Endothelial cell (in vitro differentiated cells): ENCODE measurements around the gene FMO1. TPM values are rescaled to one million over a fixed set of nuclear protein-coding genes. Genes with fewer than 3 reads are reported as not detected.

Source experiments
- DNase-seq: peaks from one replicate; pipeline ENCODE4 v3.0.0; 2021; ENCODE audit warnings: low spot score
- H3K27ac Mint-ChIP-seq: one replicate; pipeline ENCODE4 v1.8.0; 2021; ENCODE audit warnings: mixed read lengths, inconsistent platforms; ENCODE audit not compliant: unreplicated experiment
- H3K27me3 Mint-ChIP-seq: one replicate; pipeline ENCODE4 v1.8.0; 2021; ENCODE audit warnings: mild to moderate bottlenecking, moderate library complexity, mixed read lengths, inconsistent platforms; ENCODE audit not compliant: unreplicated experiment
- H3K36me3 Mint-ChIP-seq: one replicate; pipeline ENCODE4 v1.8.0; 2021; ENCODE audit warnings: mild to moderate bottlenecking, low read depth, mixed read lengths, inconsistent platforms; ENCODE audit not compliant: unreplicated experiment
- H3K4me1 Mint-ChIP-seq: one replicate; pipeline ENCODE4 v1.8.0; 2021; ENCODE audit warnings: mild to moderate bottlenecking, mixed read lengths, inconsistent platforms; ENCODE audit not compliant: unreplicated experiment
- H3K4me3 Mint-ChIP-seq: one replicate; pipeline ENCODE4 v1.8.0; 2021; ENCODE audit warnings: mild to moderate bottlenecking, mixed read lengths, inconsistent platforms; ENCODE audit not compliant: unreplicated experiment
- H3K9me3 Mint-ChIP-seq: one replicate; pipeline ENCODE4 v1.8.0; 2021; ENCODE audit warnings: mixed read lengths, inconsistent platforms; ENCODE audit not compliant: unreplicated experiment
- total RNA-seq: library from RNA; stranded (reverse); fragmentation: NEBNext Ultra II Directional; extraction: Animal tissue kit (Norgen Biotek cat#: 25700); gene quantifications from one replicate; pipeline ENCODE4 v1.2.1, GENCODE V29; 2021; ENCODE audit not compliant: unreplicated experiment
- TF ChIP-seq, protein P1 (sequence below): fragments of 200-600 bp; sonication (generic); IDR thresholded peaks from one replicate; pipeline ENCODE4 v1.5.0; 2021; ENCODE audit warnings: antibody characterized with exemption; ENCODE audit not compliant: unreplicated experiment

FMO1 gene
- total RNA-seq, 1 donor from 2014 or later = not detected

DNA sequence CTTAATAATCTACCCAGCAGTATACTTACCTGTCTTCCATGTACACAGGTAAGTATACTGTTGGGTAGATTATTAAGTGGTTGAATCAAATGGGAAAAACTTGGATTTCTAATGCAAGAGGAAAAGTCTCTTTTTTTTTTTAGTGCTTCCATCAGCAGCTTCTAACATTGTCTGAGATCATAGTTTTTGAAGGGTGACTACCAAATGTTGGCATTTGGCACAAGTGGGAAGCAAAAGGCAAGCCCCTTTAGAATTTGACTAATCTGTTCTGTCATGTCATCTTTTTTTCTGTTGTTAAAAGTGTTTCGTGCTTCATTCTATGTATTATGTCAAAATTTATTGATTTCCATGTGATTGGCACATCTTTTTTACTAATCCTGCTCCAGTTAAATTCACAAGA, 547 bp downstream of the FMO1 start:
- H3K27ac Mint-ChIP-seq = no peak overlapping the region
- TF ChIP-seq, protein P1, sequence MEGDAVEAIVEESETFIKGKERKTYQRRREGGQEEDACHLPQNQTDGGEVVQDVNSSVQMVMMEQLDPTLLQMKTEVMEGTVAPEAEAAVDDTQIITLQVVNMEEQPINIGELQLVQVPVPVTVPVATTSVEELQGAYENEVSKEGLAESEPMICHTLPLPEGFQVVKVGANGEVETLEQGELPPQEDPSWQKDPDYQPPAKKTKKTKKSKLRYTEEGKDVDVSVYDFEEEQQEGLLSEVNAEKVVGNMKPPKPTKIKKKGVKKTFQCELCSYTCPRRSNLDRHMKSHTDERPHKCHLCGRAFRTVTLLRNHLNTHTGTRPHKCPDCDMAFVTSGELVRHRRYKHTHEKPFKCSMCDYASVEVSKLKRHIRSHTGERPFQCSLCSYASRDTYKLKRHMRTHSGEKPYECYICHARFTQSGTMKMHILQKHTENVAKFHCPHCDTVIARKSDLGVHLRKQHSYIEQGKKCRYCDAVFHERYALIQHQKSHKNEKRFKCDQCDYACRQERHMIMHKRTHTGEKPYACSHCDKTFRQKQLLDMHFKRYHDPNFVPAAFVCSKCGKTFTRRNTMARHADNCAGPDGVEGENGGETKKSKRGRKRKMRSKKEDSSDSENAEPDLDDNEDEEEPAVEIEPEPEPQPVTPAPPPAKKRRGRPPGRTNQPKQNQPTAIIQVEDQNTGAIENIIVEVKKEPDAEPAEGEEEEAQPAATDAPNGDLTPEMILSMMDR = no peak
- peaks cover 3% of the 10 kb centered on the region for H3K27me3 Mint-ChIP-seq
- no peak for DNase-seq
- H3K4me3 Mint-ChIP-seq = no peak overlapping the region
- no peaks in the 10 kb centered on the region for H3K9me3 Mint-ChIP-seq
- no peaks in the 10 kb centered on the region for H3K4me1 Mint-ChIP-seq
- H3K36me3 Mint-ChIP-seq = no peaks in the 10 kb centered on the region

DNA sequence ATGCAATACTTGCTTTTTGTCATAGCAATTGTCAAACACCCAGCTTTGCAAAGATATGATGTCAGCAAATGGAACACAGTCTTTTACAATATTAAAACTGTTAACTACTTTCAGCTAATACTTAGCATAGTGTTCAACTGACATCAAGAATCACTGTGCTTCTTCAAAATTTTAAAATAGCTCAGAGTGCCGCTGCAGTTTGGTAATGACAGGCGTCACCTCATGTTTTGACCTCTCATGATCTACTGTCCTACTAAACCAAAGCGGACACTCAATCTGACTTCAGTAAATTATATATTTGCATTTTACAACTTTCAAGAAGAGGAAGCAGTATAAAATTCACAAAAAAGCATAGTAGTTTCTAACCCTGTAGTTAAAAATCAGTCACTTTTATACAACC, 2.0 kb downstream of the FMO1 start:
- no peaks in the 10 kb centered on the region for H3K36me3 Mint-ChIP-seq
- no peaks in the 10 kb centered on the region for H3K9me3 Mint-ChIP-seq
- no peak for DNase-seq
- H3K27me3 Mint-ChIP-seq = peaks cover 3% of the 10 kb centered on the region
- TF ChIP-seq, protein P1 = no peak
- H3K4me3 Mint-ChIP-seq = no peak overlapping the region
- no peaks in the 10 kb centered on the region for H3K4me1 Mint-ChIP-seq
- no peak overlapping the region for H3K27ac Mint-ChIP-seq

DNA sequence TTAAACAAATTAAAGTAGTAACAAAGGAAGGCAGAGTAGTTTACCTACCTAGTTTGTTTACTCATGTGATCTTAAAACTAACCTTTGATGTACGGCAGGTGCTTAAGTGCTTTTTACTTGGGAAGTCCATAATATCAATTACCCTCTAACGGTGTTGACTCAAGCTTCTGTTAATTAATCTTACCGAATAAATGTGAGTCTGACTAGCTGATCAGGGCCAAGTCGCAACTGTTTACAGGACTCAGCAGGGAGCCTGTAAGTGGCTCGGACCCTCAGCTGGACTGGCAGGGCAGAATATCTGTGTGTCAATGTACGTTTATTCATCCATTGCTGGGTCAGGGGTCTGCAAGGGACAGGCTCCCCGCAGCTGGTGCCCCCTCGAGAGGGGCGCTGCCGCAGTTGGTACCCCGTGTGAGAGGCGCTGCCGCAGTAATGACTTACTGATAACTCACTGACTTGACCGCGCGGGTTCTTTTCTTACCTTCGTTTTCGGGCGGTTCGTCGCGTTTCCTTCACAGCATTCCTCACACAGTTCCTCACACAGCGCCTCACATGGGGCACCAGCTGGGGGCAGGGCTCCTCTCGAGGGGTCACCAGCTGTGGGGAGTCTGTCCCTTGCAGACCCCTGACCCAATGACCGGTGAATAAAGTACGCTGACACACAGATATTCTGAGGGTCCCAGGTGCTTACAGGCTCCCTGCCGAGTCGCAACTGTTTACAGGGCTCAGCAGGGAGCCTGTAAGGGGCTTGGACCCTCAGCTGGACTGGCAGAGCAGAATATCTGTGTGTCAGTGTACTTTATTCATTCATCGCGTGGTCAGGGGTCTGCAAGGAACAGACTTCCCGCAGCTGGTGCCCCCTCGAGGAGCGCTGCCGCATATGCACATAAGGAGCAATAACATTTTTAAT, 3.0 kb downstream of the FMO1 start:
- peaks cover 3% of the 10 kb centered on the region for H3K27me3 Mint-ChIP-seq

DNA sequence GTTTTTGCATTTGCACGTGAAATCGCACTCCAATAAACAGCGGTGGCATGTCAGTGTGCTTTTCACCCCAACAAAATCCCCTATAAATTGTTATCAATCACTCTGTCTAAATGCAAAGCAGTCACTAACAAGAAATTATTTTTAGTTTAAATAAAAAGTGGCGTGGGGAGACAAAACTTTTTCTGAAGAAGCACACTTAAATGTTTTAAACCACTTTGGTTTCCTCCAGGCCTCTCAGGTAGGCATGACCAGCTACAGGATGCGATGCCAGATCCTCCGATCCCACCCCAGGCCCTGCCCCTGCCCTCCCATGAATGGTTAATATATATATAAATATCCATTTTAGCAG, 3.6 kb downstream of the FMO1 start:
- H3K9me3 Mint-ChIP-seq = no peaks in the 10 kb centered on the region
- no peak overlapping the region for H3K4me3 Mint-ChIP-seq
- no peak overlapping the region for H3K27ac Mint-ChIP-seq
- TF ChIP-seq, protein P1 = no peak
- H3K4me1 Mint-ChIP-seq = no peaks in the 10 kb centered on the region
- peaks cover 3% of the 10 kb centered on the region for H3K27me3 Mint-ChIP-seq
- DNase-seq = no peak
- H3K36me3 Mint-ChIP-seq = no peaks in the 10 kb centered on the region

More for the DNA sequence above, 3.0 kb downstream of the FMO1 start:
- TF ChIP-seq, protein P1 = peak; percentile 67
- Mint-ChIP-seq H3K4me1 (no peaks in the 10 kb centered on the region), H3K4me3 (peak overlapping the region; percentile 89), H3K27ac (no peak overlapping the region), H3K9me3 (no peaks in the 10 kb centered on the region), H3K36me3 (no peaks in the 10 kb centered on the region)
- peak; percentile 52 for DNase-seq

DNA sequence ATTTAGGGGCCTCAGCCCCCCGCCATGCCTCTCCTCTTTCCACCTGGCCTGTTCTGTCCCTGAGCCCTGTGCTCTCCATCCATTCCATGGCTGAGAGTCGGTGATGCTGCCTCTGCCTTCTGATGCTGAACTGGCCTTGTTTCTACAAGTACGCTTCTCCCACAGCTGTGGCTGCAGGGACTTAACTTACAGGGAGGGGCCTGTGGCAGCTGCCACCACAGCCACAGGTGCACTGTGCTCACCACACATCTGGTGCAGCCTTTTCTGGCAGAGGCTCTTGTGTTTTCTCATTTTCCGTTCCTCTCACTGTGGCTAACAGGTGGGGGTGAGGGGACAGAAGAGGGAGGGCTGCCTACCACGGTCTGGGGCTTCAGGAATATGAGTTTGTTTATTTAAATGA, 4.2 kb downstream of the FMO1 start:
- no peaks in the 10 kb centered on the region for H3K4me1 Mint-ChIP-seq
- H3K27ac Mint-ChIP-seq = no peak overlapping the region
- H3K36me3 Mint-ChIP-seq = no peaks in the 10 kb centered on the region
- TF ChIP-seq, protein P1 = no peak
- H3K9me3 Mint-ChIP-seq = no peaks in the 10 kb centered on the region
- H3K27me3 Mint-ChIP-seq = peaks cover 3% of the 10 kb centered on the region
- no peak overlapping the region for H3K4me3 Mint-ChIP-seq
- DNase-seq = no peak
